ENCODE data around the gene LGALS4.
"Not testable (repeated sequence)": the region's sequence is repeated elsewhere in the genome, so short reads cannot be mapped to it uniquely, and the experiment has no call there.

The LGALS4 gene

DNA sequence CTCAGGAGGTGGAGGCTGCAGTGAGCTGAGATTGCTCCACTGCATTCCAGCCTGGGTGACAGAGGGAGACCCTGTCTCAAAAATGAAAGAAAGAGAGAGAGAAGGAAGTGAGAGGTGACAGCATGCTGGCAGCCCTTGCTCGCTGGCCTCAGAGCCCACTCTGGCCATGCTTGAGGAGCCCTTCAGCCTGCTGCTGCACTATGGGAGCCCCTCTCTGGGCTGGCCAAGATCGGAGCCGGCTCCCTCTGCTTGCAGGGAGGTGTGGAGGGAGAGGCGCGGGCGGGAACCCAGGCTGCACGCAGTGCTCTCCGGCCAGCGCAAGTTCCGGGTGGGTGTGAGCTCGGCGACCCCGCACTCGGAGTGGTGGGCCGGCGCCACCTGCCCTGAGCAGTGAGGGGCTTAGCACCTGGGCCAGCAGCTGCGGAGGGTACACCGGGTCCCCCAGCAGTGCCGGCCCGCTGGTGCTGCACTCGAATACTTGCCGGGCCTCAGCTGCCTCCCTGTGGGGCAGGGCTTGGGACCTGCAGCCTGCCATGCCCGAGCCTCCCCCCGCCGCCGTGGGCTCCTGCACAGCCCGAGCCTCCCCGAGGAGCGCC, 8.6 kb upstream of the LGALS4 start:
- DNase-seq = not testable (repeated sequence)

- no peak for DNase-seq
These were observed 6.6 kb upstream of the LGALS4 start for GRCh38 chr19:38819231-38819920.

GRCh38 chr19:38817081-38817480, 4.3 kb upstream of the LGALS4 start:
- no peak for DNase-seq

DNA sequence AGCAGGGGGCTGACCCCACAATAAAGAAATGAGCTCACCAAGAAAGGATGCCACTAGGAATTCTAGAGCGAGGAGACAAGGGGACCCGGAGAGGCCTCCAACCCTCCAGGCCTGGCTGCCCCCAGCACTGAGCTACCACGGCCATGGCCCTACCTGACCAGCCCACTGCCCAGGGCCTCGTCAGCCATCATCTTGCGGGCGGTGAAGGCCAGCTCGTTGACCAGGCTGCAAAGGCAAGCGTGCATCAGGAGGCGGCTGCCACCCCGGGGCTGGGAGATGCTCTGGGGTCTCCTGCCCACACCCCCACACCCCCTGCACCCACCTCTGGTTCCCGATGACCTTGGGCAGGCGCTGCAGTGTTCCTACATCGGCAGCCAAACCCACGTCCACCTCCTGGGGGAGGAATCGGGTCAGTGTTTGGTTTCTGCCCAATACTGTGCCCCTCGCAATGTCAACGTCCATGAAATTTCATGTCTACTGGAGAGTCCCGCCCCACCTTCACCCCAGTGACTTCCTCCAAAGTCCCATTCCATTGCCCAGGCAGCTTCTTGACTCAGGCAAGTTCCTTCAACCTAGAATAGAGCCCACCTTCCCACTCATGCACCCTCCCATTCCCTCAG, 3.5 kb upstream of the LGALS4 start:
- DNase-seq = no peak

- DNase-seq = no peak
These were observed 2.6 kb upstream of the LGALS4 start for GRCh38 chr19:38815059-38816001.

DNA sequence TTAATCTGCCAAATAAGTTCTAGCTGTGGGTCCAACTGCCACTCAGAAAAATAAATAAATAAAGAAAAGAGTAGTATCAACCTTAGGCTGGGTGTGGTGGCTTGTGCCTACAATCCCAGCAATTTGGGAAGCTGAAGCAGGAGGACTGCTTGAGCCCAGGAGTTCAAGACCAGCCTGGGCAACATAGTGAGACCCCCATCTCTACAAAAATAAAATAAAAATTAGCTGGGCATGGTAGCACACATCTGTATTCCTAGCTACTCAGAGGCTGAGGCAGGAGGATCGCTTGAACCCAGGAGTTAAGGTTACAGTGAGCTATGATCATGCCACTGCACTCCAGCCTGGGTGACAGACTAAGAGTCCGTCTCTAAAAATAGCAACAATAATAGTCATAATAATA, 1.2 kb upstream of the LGALS4 start:
- DNase-seq = not testable (repeated sequence)

DNA sequence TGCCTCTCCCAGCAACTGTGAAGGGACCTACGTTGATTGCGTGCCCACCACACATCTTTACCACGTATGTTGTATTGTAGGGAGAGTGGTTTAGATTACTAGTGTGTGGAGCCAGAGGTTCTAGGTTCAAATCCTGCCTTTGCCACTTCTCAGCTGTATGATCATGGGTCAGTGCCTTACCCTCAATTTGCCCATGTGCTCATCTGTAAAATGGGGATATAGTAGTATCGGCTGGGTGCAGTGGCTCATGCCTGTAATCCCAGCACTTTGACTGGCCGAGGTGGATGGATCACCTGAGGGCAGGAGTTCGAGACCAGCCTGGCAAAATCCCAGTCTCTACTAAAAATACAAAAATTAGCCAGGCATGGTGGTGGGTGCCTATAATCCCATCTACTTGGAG, 578 bp upstream of the LGALS4 start:
- DNase-seq = no peak

DNA sequence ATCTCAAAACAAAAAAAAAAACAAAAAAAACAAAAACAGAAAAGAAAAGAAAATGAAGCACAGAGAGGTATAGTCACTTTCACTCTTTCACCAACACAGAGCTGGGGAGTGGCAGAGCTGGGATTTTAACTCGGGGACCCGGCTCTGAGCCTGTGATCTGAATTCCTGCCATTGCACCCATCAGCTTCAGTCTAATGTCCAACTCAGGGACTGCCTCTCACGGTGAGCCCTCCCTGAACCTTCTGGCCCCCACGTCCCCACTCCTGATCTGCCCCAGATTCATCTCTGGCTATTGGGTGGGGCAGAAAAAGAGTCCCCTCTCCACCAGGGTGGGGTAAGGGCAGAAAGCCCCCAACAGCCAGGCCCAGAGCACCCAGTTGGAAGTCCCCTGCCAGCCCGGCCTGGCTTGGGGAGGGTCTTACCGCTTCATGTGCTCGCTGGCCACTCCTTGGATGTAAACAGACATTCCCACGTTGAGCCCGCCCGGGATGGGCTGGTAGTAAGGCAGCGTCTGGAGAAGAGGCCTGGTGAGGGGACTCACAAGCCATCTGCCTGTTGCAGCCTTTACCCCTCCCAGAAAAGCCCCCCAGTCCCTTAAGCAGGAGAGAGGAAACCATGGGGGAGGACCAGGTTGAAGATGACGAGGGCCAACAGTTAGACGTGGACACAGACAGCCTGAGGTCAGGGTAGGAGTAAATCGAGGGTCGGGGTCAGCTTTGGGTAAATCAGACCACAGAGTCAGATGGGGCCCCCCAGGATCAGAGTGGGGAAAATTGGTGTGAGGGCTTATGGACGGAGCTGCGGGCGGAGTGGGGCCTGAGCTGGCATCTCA, 520 bp downstream of the LGALS4 start:
- DNase-seq = no peak

- DNase-seq = no peak
These were observed 3.0 kb downstream of the LGALS4 start for GRCh38 chr19:38809592-38810252.

DNA sequence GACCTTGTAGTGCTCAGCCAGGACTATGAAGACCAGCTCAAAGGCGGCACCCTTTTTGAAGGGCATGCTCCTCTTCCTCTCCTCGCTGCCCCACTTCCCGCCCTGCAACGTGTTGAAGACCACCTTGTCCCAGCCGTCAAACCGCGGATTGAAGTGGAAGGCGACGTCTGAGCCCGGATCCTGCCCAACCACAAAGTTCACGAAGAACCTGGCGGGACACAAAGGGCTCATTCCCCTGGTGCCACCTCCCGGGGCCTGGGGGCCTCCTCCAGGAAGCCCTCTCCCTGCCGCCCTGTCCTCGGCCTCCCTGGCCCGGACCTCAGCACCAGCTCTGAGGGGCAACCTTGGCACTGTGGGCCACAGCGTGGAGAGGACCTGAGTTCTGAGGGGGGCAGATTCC, 4.0 kb downstream of the LGALS4 start:
- no peak for DNase-seq

- DNase-seq = not testable (repeated sequence)
These were observed 5.2 kb downstream of the LGALS4 start for GRCh38 chr19:38807374-38808098.

DNA sequence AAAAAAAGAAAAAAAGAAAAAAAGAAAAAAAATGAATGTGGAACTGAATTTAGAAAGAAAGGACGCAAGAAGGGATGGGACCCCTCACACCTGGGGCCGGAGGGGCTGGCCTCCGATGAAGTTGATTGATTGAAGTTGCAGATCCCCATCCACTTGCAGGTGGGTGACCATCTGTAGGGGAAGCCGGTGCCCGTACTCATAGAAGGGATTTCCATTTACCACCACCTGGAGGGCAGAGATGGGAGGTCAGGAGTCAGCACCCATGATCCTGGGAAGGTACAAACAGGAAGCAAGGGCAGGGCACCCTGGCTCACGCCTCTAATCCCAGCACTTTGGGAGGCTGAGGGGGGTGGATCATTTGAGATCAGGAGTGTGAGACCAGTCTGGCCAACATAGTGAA, 6.4 kb downstream of the LGALS4 start:
- no peak for DNase-seq

GRCh38 chr19:38805180-38805579, 7.6 kb downstream of the LGALS4 start:
- no peak for DNase-seq

GRCh38 chr19:38803543-38803942, 9.2 kb downstream of the LGALS4 start:
- DNase-seq = no peak

DNA sequence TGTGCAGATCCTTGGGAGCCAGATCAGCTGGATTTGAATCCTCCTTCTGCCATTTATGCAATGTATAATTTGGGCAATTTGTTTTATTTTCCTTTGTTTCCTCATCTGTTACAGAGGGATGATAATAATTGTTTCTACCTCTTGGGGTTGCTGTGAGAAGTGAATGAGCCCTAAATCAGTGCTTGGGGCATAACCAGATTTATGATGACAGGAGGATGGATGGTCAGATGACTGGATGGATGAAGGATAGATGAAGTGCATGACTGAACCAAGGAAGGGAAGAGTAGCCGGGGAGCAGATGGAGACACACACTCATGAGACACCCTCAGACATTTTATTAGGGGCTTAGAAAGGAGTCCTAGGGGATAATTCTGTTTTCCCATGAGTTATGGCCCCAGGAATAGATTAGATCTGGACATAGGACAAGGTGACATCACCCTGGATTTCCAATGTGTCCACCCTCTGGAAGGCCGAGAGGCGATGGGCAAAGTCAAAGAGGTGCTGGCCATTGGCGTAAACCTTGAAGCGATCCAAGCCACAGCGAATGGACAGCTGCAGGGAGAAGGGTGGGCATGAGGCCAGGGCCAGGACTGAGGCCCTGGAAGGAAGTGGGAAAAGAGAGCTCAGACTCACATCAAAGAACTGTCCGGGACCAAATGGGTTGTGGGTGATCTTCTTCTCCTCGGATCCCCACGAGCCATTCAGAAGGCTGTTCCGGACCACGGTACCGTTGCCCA, 11.2 kb downstream of the LGALS4 start:
- DNase-seq = no peak

DNA sequence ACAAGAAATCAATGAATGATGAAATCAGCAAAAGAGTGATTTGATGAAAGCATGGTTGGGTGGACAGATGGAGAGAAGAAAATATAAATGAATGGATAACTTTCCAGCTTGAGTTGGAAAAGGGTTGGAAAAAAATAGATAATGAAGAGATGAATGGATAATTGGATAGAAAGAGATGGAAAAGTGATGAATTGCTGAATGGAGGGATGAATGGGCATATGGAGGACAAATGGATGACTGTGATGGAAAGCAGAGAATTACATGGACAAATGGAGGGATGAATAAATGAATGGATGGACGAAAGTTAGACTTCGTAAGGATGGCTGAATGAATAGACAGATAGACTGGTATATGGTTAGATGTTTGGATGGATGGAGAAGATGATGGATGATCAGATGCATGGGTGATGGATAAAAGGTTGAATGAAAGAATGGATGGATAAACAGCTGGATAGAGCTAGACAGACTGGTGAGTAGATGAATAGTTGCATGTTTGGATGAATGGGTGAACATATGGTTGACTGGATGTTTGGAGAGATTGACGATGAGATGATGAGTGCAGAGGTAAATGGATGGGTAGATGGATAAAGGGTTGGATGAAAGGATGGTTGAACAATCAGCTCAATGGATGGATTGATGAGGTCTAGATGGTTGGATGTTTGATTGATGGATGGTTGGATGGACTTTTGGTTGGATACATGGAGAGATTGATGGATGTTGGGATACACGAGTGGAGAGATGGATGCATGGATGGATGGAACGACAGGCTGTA, 12.0 kb downstream of the LGALS4 start:
- DNase-seq = no peak

DNA sequence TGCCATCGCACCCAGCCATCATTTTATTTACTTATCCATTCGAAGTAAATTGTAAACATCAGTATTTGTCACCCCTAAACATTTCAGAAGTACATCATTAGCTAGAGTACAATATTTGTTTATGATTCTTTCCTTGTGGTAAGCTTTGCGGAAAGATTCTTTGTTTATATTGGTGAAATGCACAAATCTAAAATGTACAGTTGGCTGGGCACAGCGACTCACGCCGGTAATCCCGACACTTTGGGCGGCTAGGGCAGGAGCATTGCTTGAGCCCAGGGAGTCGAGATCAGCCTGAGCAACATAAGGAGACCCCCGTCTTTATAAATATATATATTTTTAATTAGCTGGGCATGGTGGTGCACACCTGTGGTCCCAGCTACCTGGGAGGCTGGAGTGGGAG, 13.6 kb downstream of the LGALS4 start:
- no peak for DNase-seq

DNA sequence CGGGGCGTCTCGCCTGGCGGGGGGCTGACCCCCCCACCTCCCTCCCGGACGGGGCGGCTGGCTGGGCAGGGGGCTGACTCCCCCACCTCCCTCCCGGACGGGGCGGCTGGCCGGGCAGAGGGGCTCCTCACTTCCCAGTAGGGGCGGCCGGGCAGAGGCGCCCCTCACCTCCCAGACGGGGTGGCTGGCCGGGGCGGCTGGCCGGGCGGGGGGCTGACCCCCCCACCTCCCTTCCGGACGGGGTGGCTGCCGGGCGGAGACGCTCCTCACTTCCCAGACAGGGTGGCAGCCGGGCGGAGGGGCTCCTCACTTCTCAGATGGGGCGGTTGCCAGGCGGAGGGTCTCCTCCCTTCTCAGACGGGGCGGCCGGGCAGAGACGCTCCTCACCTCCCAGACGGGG, 15.0 kb downstream of the LGALS4 start:
- not testable (repeated sequence) for DNase-seq

- DNase-seq = no peak
These were observed 16.6 kb downstream of the LGALS4 start for GRCh38 chr19:38796154-38796553.

Data from fibroblast of skin of back (primary cell).